Measurements from ENCODE around the gene ADSS1.

ADSS1 gene

GRCh38 chr14:104741108-104741802 is 17.2 kb downstream of the ADSS1 start:
- no peak for TF ChIP-seq CTCF (IDR thresholded peaks at IDR 0.05; ENCODE audit: low read depth, low read length)

GRCh38 chr14:104741803-104742251 is 17.8 kb downstream of the ADSS1 start:
- H3K4me3 ChIP-seq (replicated peaks in 1 of 2; ENCODE audit: low read depth in 2 of 2, low read length in 2 of 2), result no peak overlapping the region
- DNase-seq (ENCODE audit: low read depth in 2 of 2), result no peak
- no peak for TF ChIP-seq CTCF (IDR thresholded peaks at IDR 0.05; ENCODE audit: low read depth, low read length)

More at GRCh38 chr14:104741108-104741802, 17.2 kb downstream of the ADSS1 start:
- DNase-seq (ENCODE audit: low read depth in 2 of 2), result no peak
- no peak overlapping the region for H3K4me3 ChIP-seq (replicated peaks in 1 of 2; ENCODE audit: low read depth in 2 of 2, low read length in 2 of 2)

- no peak for DNase-seq (ENCODE audit: low read depth in 2 of 2)
- no peak for TF ChIP-seq CTCF (IDR thresholded peaks at IDR 0.05; ENCODE audit: low read depth, low read length)
- no peak overlapping the region for H3K4me3 ChIP-seq (replicated peaks in 1 of 2; ENCODE audit: low read depth in 2 of 2, low read length in 2 of 2)
Observed at GRCh38 chr14:104742586-104743455, 18.8 kb downstream of the ADSS1 start.

- no peak overlapping the region for H3K4me3 ChIP-seq (replicated peaks in 1 of 2; ENCODE audit: low read depth in 2 of 2, low read length in 2 of 2)
- DNase-seq (ENCODE audit: low read depth in 2 of 2), result no peak
- no peak for TF ChIP-seq CTCF (IDR thresholded peaks at IDR 0.05; ENCODE audit: low read depth, low read length)
Observed at GRCh38 chr14:104743461-104744380, 19.7 kb downstream of the ADSS1 start.

- no peak for TF ChIP-seq CTCF (IDR thresholded peaks at IDR 0.05; ENCODE audit: low read depth, low read length)
- DNase-seq (ENCODE audit: low read depth in 2 of 2), result no peak
- no peak overlapping the region for H3K4me3 ChIP-seq (replicated peaks in 1 of 2; ENCODE audit: low read depth in 2 of 2, low read length in 2 of 2)
Observed at GRCh38 chr14:104744484-104744883, 20.5 kb downstream of the ADSS1 start.

- no peak for TF ChIP-seq CTCF (IDR thresholded peaks at IDR 0.05; ENCODE audit: low read depth, low read length)
- no peak overlapping the region for H3K4me3 ChIP-seq (replicated peaks in 1 of 2; ENCODE audit: low read depth in 2 of 2, low read length in 2 of 2)
- no peak for DNase-seq (ENCODE audit: low read depth in 2 of 2)
Observed at GRCh38 chr14:104745431-104745830, 21.4 kb downstream of the ADSS1 start.
